K562 (cell line): ENCODE measurements around the gene GPR152. TPM values are rescaled to one million over a fixed set of nuclear protein-coding genes. Genes with fewer than 3 reads are reported as not detected.

ENCODE experiments used
- ELF2 ChIP-seq: fragments of 250-450 bp; sonication (Bioruptor Pico); IDR thresholded peaks from 2 replicates; pipeline ENCODE4 v1.5.0; 2021; ENCODE audit warnings: mild to moderate bottlenecking
- GTF2A2 ChIP-seq: IDR thresholded peaks from 2 replicates; pipeline ENCODE4 v1.6.1; 2016; ENCODE audit warnings: mild to moderate bottlenecking, missing genetic modification characterization, missing compliant biosample characterization
- JUND ChIP-seq, 2 experiments: IDR thresholded peaks; 2 replicates in 1 of 2; 3 replicates in 1 of 2; pipeline ENCODE4 v1.6.1; 2011; ENCODE audit warnings: borderline replicate concordance in 2 of 2, low read depth in 2 of 2, low read length in 2 of 2, improper control_type of control experiment in 1 of 2, missing biosample characterization in 1 of 2, missing genetic modification characterization in 1 of 2, missing genetic modification reagents in 1 of 2
- L3MBTL2 ChIP-seq: fragments of 450-650 bp; IDR thresholded peaks from 2 replicates; pipeline ENCODE4 v1.6.1; 2016; ENCODE audit warnings: mild to moderate bottlenecking, moderate library complexity
- MAFK ChIP-seq: IDR thresholded peaks from 2 replicates; pipeline ENCODE4 v1.6.1; 2011; ENCODE audit warnings: low read length, improper control_type of control experiment
- MGA ChIP-seq: fragments of 450-650 bp; IDR thresholded peaks from 2 replicates; pipeline ENCODE4 v1.6.1; 2016; ENCODE audit warnings: mild to moderate bottlenecking, moderate library complexity
- MYC ChIP-seq, 2 experiments: fragments of 250-450 bp in 1 of 2; sonication (Bioruptor Pico) in 1 of 2; IDR thresholded peaks; 2 replicates each; pipeline versions ENCODE4 v1.5.1 to v1.6.1; 2012 to 2021; ENCODE audit warnings: low read depth in 2 of 2, borderline replicate concordance in 1 of 2, improper control_type of control experiment in 1 of 2, low read length in 1 of 2, mild to moderate bottlenecking in 1 of 2, moderate library complexity in 1 of 2
- NR2C1 ChIP-seq, 2 experiments: fragments of 450-650 bp; IDR thresholded peaks; 2 replicates each; pipeline ENCODE4 v1.6.1; 2017; ENCODE audit warnings: mild to moderate bottlenecking in 2 of 2, antibody characterized with exemption in 1 of 2, inconsistent platforms in 1 of 2, missing compliant biosample characterization in 1 of 2, missing genetic modification characterization in 1 of 2
- SMAD2 ChIP-seq: fragments of 150-350 bp; IDR thresholded peaks from 2 replicates; pipeline ENCODE4 v1.6.1; 2014; ENCODE audit warnings: low read depth, mild to moderate bottlenecking, low read length
- SNRNP70 ChIP-seq: fragments of 200-400 bp; formaldehyde crosslinking; optimal IDR thresholded peaks from 2 replicates; pipeline ENCODE3; 2017; ENCODE audit warnings: low read depth, low read length
- TCF7L2 ChIP-seq: fragments of 150-350 bp; IDR thresholded peaks from 2 replicates; pipeline ENCODE4 v1.6.1; 2016; ENCODE audit warnings: low read depth, mild to moderate bottlenecking, low read length, moderate library complexity
- ZBTB17 ChIP-seq: fragments of 450-650 bp; formaldehyde crosslinking; IDR thresholded peaks from 2 replicates; pipeline ENCODE4 v1.4.0; 2020; ENCODE audit warnings: mild to moderate bottlenecking
- ZBTB9 ChIP-seq: fragments of 450-650 bp; formaldehyde crosslinking; IDR thresholded peaks from 2 replicates; pipeline ENCODE4 v1.4.0; 2020; ENCODE audit warnings: mild to moderate bottlenecking, moderate library complexity
- ZNF445 ChIP-seq: fragments of 250-450 bp; sonication (Bioruptor Pico); IDR thresholded peaks from 2 replicates; pipeline ENCODE4 v1.4.0; 2020; ENCODE audit warnings: low read depth, mild to moderate bottlenecking, moderate library complexity
- ZNF75A ChIP-seq: fragments of 450-650 bp; formaldehyde crosslinking; IDR thresholded peaks from 2 replicates; pipeline ENCODE4 v1.4.0; 2020; ENCODE audit warnings: mild to moderate bottlenecking
- polyA plus RNA-seq, 8 experiments: library from polyadenylated mRNA; depleted of rRNA in 4 of 8; stranded (reverse) in 5 of 8; unstranded in 3 of 8; fragments of >200 nt; fragmentation: Nextera tagmentation in 2 of 8; fragmentation: Illumina TruSeq in 1 of 8; extraction: Ambion mirVana in 2 of 8; extraction: Trizol in 1 of 8; gene quantifications; 2 replicates each; pipeline versions ENCODE4 v1.2.1 to v1.2.3, GENCODE V29; 2011 to 2014; ENCODE audit warnings: inconsistent platforms in 1 of 8, missing spikeins in 1 of 8
- total RNA-seq, 7 experiments: library from RNA; depleted of rRNA in 6 of 7; stranded (reverse); fragments of >200 nt in 6 of 7; fragmentation: Illumina TruSeq in 2 of 7; extraction: Trizol in 2 of 7; gene quantifications; 2 replicates each; pipeline versions ENCODE4 v1.2.1 to v1.2.3, GENCODE V29; 2011 to 2021; ENCODE audit warnings: low replicate concordance in 1 of 7

The GPR152 gene
- total and polyA plus RNA-seq, 9 of the 15 experiments (the other 6 are each of a cell fraction or from before 2014, with no cell fraction given) = not detected

GRCh38 chr11:67436459-67437081 lies 16.0 kb downstream of the GPR152 start (continued):
- no peak for TF ChIP-seq MGA
- TF ChIP-seq NR2C1 (IDR thresholded peaks at IDR 0.05) = peak; percentile 60
- peak; percentile 66 for TF ChIP-seq NR2C1 (tag; IDR thresholded peaks at IDR 0.05)
- no peak for TF ChIP-seq ZNF445 (CRISPR knock-in tag)
- no peak for TF ChIP-seq ZBTB17 (CRISPR knock-in tag)
- no peak for TF ChIP-seq ZNF75A (CRISPR knock-in tag)
- TF ChIP-seq L3MBTL2 = peak; percentile 61
- TF ChIP-seq JUND (IDR thresholded peaks at IDR 0.05; ENCODE audit: borderline replicate concordance, low read depth, low read length) = peak; percentile 42
- no peak; the same call in 2 of the 3 replicates for TF ChIP-seq JUND (tag; IDR thresholded peaks at IDR 0.05; ENCODE audit: borderline replicate concordance, low read depth, low read length)
- no peak for TF ChIP-seq SMAD2
- no peak for TF ChIP-seq SNRNP70
- TF ChIP-seq TCF7L2 = no peak
- TF ChIP-seq ZBTB9 (CRISPR knock-in tag) = no peak
- no peak for TF ChIP-seq MAFK
- TF ChIP-seq ELF2 (CRISPR knock-in tag) = no peak
- no peak for TF ChIP-seq GTF2A2 (tag)
- peak; percentile 76 for TF ChIP-seq MYC (IDR thresholded peaks at IDR 0.05; ENCODE audit: low read depth, low read length)
- no peak for TF ChIP-seq MYC (CRISPR knock-in tag; IDR thresholded peaks at IDR 0.05; ENCODE audit: borderline replicate concordance, low read depth)
